ENCODE data around the gene OR4F3.
"Not testable (repeated sequence)": the region's sequence is repeated elsewhere in the genome, so short reads cannot be mapped to it uniquely, and the experiment has no call there.

The OR4F3 gene

GRCh38 chr5:181366968-181367367 is at the start of gene OR4F3:
TSS of gene OR4F3 (plus strand) at chr5:181367268.
- H4K20me1 ChIP-seq (ENCODE audit: insufficient read depth, low read length); H3K79me2 ChIP-seq (ENCODE audit: insufficient read depth, low read length): not testable (repeated sequence)

More at GRCh38 chr5:181366968-181367367, at the start of gene OR4F3:
- H3K4me3 ChIP-seq (ENCODE audit: low read depth, low read length, poor library complexity, severe bottlenecking); H2AFZ ChIP-seq (ENCODE audit: low read length); H3K9me2 ChIP-seq (ENCODE audit: low read depth, low read length); H3K9me3 ChIP-seq (ENCODE audit: low read length); H3K27me3 ChIP-seq (ENCODE audit: insufficient read depth, low read length); H3K27ac ChIP-seq (ENCODE audit: low read depth, low read length, poor library complexity, severe bottlenecking); H3K36me3 ChIP-seq (ENCODE audit: insufficient read depth, low read length); H3K4me2 ChIP-seq (ENCODE audit: low read length); H3K9ac ChIP-seq (ENCODE audit: low read length); H3F3A ChIP-seq (ENCODE audit: insufficient read depth, low read length); H3K4me1 ChIP-seq (ENCODE audit: insufficient read depth, low read length, severe bottlenecking): not testable (repeated sequence)
